A549 (cell line): ENCODE data around the gene ATP1A3.

ENCODE experiments used
- EP300 ChIP-seq, 2 experiments: fragments of >200 bp; sonication (Bioruptor Twin); formaldehyde crosslinking; IDR thresholded peaks; 2 replicates in 1 of 2; 3 replicates in 1 of 2; pipeline ENCODE4 v1.6.1; 2016 to 2017
- PHF8 ChIP-seq: fragments of 200-600 bp; sonication (generic); IDR thresholded peaks from 2 replicates; pipeline ENCODE4 v1.6.1; 2016; ENCODE audit warnings: low read depth, mild to moderate bottlenecking, antibody characterized with exemption, moderate library complexity, borderline replicate concordance
- TF ChIP-seq, protein P1 (sequence below): fragments of >200 bp; sonication (Bioruptor Twin); formaldehyde crosslinking; IDR thresholded peaks from 3 replicates; pipeline ENCODE4 v1.5.1; 2016

DNA sequence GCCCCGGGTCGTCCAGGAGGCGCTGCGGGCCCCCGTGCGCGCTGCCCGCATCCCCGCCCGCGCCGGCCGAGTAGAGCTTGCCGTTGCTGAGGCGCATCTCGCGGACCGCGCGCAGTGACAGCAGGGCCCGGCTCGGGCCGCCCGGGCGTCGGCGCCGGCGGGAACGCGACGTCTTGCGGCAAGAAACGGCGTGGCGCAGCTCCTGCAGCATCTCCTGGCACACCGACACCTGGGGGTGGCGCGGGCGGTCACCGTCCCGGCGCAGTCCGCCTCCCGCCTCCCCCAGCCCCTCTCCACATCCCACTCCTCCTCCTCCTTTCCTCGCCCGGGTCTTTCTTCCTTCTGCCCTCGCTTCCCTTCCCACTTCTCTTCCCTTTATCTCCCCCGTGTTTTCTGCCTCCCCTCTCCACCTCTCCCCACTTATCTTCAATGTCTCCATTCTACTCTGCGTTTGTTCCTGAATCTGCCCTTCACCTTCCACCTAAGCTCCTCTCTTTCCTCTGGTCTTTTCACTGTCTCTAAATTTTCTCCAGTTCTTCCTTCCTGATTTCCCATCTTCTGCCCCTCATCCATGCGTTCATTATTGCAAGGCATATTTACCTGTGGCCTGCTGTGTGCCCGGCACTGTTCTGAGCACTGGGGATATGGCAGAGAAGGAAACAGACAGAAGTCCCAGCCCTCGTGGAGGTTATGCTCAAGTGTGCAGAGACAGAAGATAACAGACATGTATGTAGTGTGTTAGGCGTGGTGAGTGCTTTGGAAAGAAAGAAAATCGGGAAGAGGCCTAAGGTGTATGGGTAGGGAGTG, 5.2 kb upstream of the ATP1A3 start:
- TF ChIP-seq, protein P1, sequence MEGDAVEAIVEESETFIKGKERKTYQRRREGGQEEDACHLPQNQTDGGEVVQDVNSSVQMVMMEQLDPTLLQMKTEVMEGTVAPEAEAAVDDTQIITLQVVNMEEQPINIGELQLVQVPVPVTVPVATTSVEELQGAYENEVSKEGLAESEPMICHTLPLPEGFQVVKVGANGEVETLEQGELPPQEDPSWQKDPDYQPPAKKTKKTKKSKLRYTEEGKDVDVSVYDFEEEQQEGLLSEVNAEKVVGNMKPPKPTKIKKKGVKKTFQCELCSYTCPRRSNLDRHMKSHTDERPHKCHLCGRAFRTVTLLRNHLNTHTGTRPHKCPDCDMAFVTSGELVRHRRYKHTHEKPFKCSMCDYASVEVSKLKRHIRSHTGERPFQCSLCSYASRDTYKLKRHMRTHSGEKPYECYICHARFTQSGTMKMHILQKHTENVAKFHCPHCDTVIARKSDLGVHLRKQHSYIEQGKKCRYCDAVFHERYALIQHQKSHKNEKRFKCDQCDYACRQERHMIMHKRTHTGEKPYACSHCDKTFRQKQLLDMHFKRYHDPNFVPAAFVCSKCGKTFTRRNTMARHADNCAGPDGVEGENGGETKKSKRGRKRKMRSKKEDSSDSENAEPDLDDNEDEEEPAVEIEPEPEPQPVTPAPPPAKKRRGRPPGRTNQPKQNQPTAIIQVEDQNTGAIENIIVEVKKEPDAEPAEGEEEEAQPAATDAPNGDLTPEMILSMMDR: no peak
- TF ChIP-seq PHF8 (no peak), EP300 (IDR thresholded peaks at IDR 0.05) (no peak)
